GM13977 (cell line): ENCODE data around the gene S100P.

Experiments
- DNase-seq: peaks from one replicate; pipeline ENCODE4 v3.0.0; 2012; ENCODE audit warnings: low spot score
- in situ Hi-C: fragments of 300-500 bp; cut with MboI; formaldehyde crosslinking; loops from one replicate; pipeline ENCODE4 v1.12.0; 2022; ENCODE audit warnings: low sequenced_read_pairs, low pct_unique_long_range_greater_than_20kb, mixed read lengths, inconsistent platforms; ENCODE audit not compliant: unreplicated experiment
- TF ChIP-seq, protein P1 (sequence below): IDR thresholded peaks from 2 replicates; pipeline ENCODE4 v1.5.1; 2012; ENCODE audit warnings: mild to moderate bottlenecking, control low read depth; ENCODE audit not compliant: insufficient read depth; ENCODE audit errors: extremely low read depth, missing control alignments

Gene S100P

DNA sequence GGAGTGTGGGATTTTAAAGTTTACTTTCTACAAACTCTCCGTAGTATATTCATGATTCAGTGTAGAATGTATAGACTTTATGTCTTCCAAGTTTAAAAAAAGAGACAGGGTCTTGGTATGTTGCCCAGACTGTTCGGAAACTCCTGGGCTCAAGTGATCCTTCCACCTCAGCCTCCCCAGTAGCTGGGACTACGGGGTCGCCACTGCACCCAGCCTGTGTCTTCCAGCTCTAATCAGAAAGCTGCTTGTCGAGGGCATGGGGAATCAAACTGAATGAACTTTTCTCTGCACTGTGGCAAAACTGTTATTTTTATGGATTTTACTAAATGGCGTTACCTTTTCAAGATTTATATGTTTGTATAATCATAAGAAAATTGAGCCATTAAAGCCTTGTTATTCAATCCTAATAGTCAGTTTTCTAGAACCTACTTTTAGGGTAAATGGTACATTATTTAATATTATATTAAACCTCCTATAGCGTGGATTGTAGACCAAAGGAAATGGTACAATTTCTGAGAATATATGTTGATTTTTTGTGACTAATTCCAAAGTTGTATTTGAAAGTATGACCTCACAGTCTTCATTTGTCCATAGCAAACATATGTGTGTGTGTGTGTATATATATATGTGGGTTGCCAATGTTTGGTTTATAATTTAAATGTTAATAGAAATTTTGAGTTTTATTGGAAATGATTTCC, 23.4 kb downstream of the S100P start:
- in situ Hi-C loops = loop anchor here (10.0 kb wide), 1 partner anchor 358 kb away; no protein-coding TSS in a partner anchor
- TF ChIP-seq, protein P1, sequence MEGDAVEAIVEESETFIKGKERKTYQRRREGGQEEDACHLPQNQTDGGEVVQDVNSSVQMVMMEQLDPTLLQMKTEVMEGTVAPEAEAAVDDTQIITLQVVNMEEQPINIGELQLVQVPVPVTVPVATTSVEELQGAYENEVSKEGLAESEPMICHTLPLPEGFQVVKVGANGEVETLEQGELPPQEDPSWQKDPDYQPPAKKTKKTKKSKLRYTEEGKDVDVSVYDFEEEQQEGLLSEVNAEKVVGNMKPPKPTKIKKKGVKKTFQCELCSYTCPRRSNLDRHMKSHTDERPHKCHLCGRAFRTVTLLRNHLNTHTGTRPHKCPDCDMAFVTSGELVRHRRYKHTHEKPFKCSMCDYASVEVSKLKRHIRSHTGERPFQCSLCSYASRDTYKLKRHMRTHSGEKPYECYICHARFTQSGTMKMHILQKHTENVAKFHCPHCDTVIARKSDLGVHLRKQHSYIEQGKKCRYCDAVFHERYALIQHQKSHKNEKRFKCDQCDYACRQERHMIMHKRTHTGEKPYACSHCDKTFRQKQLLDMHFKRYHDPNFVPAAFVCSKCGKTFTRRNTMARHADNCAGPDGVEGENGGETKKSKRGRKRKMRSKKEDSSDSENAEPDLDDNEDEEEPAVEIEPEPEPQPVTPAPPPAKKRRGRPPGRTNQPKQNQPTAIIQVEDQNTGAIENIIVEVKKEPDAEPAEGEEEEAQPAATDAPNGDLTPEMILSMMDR = no peak

DNA sequence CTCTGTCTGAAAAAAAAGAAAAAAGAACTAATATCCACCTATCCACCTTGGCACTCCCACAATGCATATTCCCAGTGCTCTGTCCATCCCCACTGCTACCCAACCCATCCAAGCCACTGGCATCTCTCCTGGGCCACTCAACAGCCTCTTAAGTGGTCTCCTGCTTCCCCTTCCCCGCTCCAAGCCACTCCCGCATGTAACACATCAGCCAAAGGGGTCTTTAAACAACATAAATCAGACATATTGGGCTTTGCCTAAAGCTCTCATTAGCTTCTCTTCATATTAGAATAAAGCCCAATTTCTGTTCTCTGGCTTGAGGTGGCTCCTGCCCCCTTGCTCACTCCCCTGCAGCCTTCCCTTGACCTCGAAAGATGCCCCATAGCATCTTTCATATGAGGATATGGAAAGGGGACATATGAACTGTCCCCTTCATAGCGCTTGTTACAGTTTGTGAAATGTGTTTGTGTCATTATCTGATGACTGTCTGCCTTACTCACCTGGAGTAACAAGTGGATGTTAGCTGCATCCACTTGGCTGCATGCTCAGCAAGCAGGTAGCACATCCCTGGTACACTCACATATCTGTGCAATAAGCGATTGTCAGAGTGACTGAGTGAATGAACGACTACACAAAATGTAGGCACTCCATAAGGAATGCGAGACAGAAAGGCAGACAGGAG, 25.4 kb downstream of the S100P start:
- in situ Hi-C loops = loop anchor here (10.0 kb wide), 1 partner anchor 356 kb away; no protein-coding TSS in a partner anchor

More for the DNA sequence above, 23.4 kb downstream of the S100P start:
- DNase-seq = no peak

DNA sequence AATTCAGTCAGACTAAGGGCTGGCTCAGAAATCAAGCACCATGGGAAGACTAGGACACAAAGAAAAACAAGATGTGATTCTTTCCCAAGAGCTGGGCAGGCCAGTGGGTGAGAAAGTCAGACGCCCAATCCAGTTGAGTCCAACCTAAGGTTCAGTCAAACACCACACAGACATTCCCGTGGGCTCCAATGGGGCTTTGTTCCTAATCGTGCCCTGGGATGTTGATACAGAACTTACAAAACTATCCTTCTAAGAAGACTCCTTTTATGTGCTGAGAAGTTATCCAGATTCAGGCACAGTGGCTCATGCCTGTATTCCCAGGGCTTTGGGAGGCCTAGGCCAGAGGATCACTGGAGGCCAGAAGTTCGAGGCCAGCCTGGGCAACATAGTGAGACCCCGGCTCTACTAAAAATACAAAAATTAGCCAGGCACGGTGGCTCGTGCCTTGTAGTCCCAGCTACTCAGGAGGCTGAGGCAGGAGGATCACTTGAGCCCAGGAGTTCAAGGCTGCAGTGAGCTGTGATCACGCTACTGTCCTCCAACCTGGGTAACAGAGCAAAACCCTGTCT, 26.0 kb downstream of the S100P start:
- DNase-seq = no peak
- TF ChIP-seq, protein P1 = no peak
- in situ Hi-C loops = loop anchor here (5.0 to 10.0 kb wide), 2 partner anchors 158 to 355 kb away; no protein-coding TSS in a partner anchor

More for the DNA sequence above, 25.4 kb downstream of the S100P start:
- TF ChIP-seq, protein P1 = no peak
- no peak for DNase-seq

DNA sequence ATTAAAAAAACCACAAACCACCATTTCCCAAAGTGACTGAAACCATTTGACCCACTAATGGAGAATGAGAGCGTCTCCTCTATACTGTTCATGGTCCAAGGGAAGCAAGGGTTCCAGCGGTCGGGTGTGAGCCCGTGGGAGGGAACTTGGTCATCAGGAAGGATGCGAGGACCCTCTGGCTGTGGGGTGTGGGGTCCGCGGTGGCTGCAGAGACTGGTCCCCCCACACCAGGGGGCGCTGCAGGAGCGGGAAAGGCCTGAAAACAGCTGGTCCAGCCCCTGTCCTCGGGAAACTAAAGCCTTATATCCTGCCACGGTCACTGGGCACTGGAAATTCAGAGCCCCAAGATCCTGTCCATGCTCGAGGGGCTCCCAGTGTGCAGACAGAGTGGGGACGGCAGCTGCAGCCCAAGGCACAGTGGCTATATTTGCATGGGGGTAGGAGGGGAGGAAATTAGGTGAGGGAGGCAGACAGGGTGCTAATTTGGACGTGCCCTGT, 26.6 kb downstream of the S100P start:
- DNase-seq = peak; percentile 91
- TF ChIP-seq, protein P1 = peak; percentile 96
- in situ Hi-C loops = loop anchor here (5.0 kb wide), 1 partner anchor 157 kb away; no protein-coding TSS in a partner anchor

DNA sequence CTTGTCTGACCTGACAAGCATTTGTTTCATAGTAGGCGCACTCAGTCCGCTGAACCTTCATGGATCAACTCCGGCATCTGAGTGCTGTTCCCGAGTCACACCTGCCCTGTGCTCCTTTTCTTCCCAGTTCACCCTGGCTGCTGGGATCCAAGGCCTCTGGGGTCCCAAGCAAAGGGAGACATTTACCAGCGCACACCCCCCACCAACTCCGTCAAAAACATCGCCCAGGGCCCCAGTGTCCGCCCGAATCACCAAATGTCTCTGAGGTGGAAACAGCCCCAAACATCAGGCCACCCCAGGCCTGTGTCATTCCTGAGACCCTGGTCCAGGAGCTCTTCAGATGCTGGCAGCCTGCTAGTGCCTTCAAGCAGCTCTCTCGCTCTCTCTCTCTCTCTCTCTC, 27.4 kb downstream of the S100P start:
- in situ Hi-C loops = loop anchor here (5.0 kb wide), 1 partner anchor 156 kb away; no protein-coding TSS in a partner anchor
- TF ChIP-seq, protein P1 = no peak
- DNase-seq = no peak

DNA sequence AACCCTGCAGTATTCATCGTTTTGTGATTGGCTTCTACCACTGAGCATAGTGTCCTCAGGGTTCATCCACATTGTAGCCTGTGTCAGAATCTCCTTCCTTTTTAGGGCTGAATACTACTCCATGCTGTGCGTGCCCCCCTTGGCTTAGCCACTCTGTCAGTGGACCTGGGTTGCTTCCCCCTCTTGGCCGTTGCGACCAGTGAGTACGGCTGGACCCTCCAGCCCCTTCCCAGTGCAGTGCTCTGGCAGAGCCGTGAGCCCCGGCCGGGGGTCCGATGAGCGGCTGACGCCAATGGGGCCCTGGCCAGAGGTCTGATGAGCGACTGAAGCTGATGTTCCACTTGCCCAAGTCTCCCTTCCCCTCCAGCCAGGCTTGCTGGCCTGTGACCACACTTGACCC, 29.2 kb downstream of the S100P start:
- no peak for DNase-seq
- in situ Hi-C loops = loop anchor here (5.0 kb wide), 1 partner anchor 154 kb away; no protein-coding TSS in a partner anchor
- TF ChIP-seq, protein P1 = no peak
